GM13977 (cell line): Measurements from ENCODE around the gene ZNF107.

Experiments used
- DNase-seq: peaks from one replicate; pipeline ENCODE4 v3.0.0; 2012; ENCODE audit warnings: low spot score
- CTCF ChIP-seq: IDR thresholded peaks from 2 replicates; pipeline ENCODE4 v1.5.1; 2012; ENCODE audit warnings: mild to moderate bottlenecking, control low read depth; ENCODE audit not compliant: insufficient read depth; ENCODE audit errors: extremely low read depth, missing control alignments
- in situ Hi-C: fragments of 300-500 bp; cut with MboI; formaldehyde crosslinking; loops from one replicate; pipeline ENCODE4 v1.12.0; 2022; ENCODE audit warnings: low sequenced_read_pairs, low pct_unique_long_range_greater_than_20kb, mixed read lengths, inconsistent platforms; ENCODE audit not compliant: unreplicated experiment

The ZNF107 gene

GRCh38 chr7:64636386-64636785 lies 29.5 kb upstream of the ZNF107 start:
- in situ Hi-C loops: no loop called here
- TF ChIP-seq CTCF: peak; percentile 1
- DNase-seq: no peak

GRCh38 chr7:64637521-64638445 lies 28.1 kb upstream of the ZNF107 start:
- no peak for DNase-seq

GRCh38 chr7:64638822-64639221 lies 27.1 kb upstream of the ZNF107 start:
- no peak for DNase-seq
- no peak for TF ChIP-seq CTCF
- in situ Hi-C loops: no loop called here

More at GRCh38 chr7:64637521-64638445, 28.1 kb upstream of the ZNF107 start:
- in situ Hi-C loops: no loop called here
- TF ChIP-seq CTCF: no peak

GRCh38 chr7:64639267-64640001 lies 26.5 kb upstream of the ZNF107 start:
- DNase-seq: no peak
- in situ Hi-C loops: no loop called here
- TF ChIP-seq CTCF: no peak

GRCh38 chr7:64640504-64640903 lies 25.4 kb upstream of the ZNF107 start:
- in situ Hi-C loops: no loop called here
- no peak for TF ChIP-seq CTCF

GRCh38 chr7:64642046-64642445 lies 23.9 kb upstream of the ZNF107 start:
- DNase-seq: no peak
- no peak for TF ChIP-seq CTCF
- in situ Hi-C loops: no loop called here

More at GRCh38 chr7:64640504-64640903, 25.4 kb upstream of the ZNF107 start:
- no peak for DNase-seq
